Fibroblast of pulmonary artery (primary cell): ENCODE measurements around the gene CCDC187.

ENCODE experiments used
- DNase-seq: peaks from one replicate; pipeline ENCODE4 v3.0.0-alpha.2; 2010; ENCODE audit warnings: low read depth
- H3K4me3 ChIP-seq: replicated peaks from 2 replicates; pipeline ENCODE4 v1.5.1; 2011; ENCODE audit warnings: low read depth, mild to moderate bottlenecking, control low read depth, low read length, moderate library complexity
- CTCF ChIP-seq: IDR thresholded peaks from 2 replicates; pipeline ENCODE4 v1.5.1; 2011; ENCODE audit warnings: mild to moderate bottlenecking, control low read depth, low read length, inconsistent platforms; ENCODE audit errors: missing control alignments

The CCDC187 gene

GRCh38 chr9:136311051-136312008 lies 7.4 kb upstream of the CCDC187 start:
- H3K4me3 ChIP-seq, result no peak overlapping the region
- no peak for DNase-seq
- TF ChIP-seq CTCF, result no peak

DNA sequence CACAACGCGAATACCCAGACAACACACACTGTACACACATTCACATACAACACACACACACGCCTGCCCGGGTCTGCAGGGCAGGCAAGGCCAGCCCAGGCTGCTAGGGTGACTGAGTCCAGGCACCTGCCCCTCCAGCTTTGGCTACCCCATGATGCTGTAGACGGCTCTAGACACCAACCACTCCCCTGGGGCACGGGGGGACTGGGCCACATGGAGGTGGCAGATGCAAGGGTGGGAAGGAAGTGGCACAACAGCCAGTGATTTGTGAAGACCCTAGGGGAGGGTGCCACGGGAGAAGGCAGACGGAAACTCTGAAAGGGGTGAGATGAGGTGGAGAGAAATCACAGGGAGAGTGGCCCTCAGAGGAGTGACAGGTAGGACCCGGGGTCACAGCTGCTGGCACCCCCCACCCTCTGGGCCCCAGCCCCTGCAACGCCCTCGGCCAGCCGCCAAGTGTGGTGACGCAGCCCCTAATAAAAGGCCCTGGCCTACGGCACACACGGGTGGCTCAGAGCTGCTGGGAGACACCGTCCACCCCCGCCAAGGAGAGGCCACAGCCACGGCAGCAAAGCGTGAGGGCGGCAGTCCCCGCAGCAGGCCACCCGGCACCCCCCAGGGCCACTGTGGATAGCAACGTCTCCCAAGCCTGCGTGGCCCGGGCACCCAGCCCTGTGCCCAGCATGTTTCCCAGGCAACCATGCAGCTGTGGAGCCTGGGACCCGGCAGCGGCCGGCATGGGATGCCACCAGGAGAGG lies 6.6 kb upstream of the CCDC187 start:
- H3K4me3 ChIP-seq, result no peak overlapping the region
- TF ChIP-seq CTCF, result no peak
- no peak for DNase-seq

DNA sequence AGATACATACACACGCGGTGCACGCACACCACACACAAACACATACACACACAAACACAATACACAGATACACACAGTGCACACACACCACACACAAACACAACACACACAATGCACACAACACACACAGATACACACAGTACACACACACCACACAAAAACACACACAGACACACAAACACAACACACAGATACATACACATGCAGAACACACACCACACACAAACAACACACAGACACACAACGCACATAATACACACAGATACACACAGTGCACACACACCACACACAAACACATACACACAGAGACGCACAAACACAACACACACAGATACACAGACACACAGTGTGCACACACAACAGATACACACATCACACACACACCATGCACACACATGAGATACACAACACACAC lies 5.9 kb upstream of the CCDC187 start:
- no peak for TF ChIP-seq CTCF
- no peak for DNase-seq
- no peak overlapping the region for H3K4me3 ChIP-seq

DNA sequence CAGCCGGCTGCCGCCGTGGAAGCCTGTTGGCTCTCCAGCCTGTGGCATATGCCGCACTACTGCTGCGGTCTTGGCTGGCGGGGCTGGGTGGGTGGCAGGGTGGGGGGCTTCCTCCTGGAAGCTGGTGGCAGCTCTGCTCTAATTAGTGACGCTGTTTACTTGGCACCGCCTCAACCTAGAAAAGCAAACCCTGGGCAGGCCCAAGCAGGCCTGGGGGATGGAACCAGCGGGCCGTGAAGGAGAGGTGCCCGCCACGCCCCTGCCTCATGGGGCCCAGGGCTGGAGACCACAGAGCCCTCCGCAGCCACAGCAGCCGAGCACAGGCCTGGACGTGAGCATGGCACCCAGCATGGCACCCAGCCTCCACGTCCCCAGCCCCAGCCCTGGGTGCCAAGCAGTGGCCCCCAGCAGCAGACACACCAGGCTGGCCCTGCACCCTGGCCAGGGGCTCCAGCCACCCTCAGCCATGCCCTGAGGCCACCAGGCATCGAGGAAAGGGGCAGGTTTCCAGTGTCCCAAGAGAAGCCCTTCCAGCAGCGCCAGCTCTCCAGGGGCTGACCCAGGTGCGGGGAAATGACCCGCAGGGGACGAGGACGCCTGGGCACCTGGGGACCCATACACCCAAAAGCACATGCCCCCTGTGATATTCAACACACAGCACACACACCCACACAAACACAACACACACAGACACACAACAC lies 5.4 kb upstream of the CCDC187 start:
- H3K4me3 ChIP-seq, result no peak overlapping the region
- no peak for TF ChIP-seq CTCF
- no peak for DNase-seq

- TF ChIP-seq CTCF, result no peak
- H3K4me3 ChIP-seq, result no peak overlapping the region
- DNase-seq, result no peak
Observed at GRCh38 chr9:136308702-136309053, 4.8 kb upstream of the CCDC187 start.

- no peak overlapping the region for H3K4me3 ChIP-seq
- TF ChIP-seq CTCF, result no peak
- DNase-seq, result no peak
Observed at GRCh38 chr9:136308006-136308701, 4.3 kb upstream of the CCDC187 start.
